Breast epithelium (tissue), 4 donors: Measurements from ENCODE around the gene CLIP1. TPM values are rescaled to one million over a fixed set of nuclear protein-coding genes. Genes with fewer than 3 reads are reported as not detected.

Source experiments
- DNase-seq, 2 donors: peaks; one replicate each; pipeline ENCODE4 v3.0.0-alpha.2; 2019; ENCODE audit warnings: low spot score in 2 of 2
- H3K27ac ChIP-seq, 2 donors: fragments of 200-600 bp; sonication (generic) in 1 of 2; one replicate each; pipeline ENCODE4 v1.5.1; 2016 to 2019; ENCODE audit warnings: mild to moderate bottlenecking in 1 of 2
- H3K27me3 ChIP-seq, 2 donors: fragments of 200-600 bp; sonication (generic) in 1 of 2; one replicate each; pipeline versions ENCODE4 v1.5.1 to v1.6.0; 2017 to 2019; ENCODE audit warnings: control low read depth in 1 of 2, mild to moderate bottlenecking in 1 of 2
- H3K36me3 ChIP-seq: fragments of 200-600 bp; one replicate; pipeline ENCODE4 v1.5.1; 2019
- H3K4me1 ChIP-seq, 2 donors: fragments of 200-600 bp; sonication (generic); one replicate each; pipeline ENCODE4 v1.5.1; 2016 to 2019; ENCODE audit warnings: control low read depth in 1 of 2
- H3K4me3 ChIP-seq, 3 donors: fragments of 200-600 bp; sonication (generic); 1 replicate in 2 of 3; 2 replicates in 1 of 3; pipeline ENCODE4 v1.5.1; 2016 to 2019; ENCODE audit warnings: mild to moderate bottlenecking in 3 of 3, moderate library complexity in 2 of 3
- H3K9me3 ChIP-seq, 2 donors: fragments of 200-600 bp; sonication (generic) in 1 of 2; one replicate each; pipeline ENCODE4 v1.5.1; 2016 to 2019; ENCODE audit warnings: control low read depth in 1 of 2
- CTCF ChIP-seq, 3 donors: fragments of 450-650 bp; IDR thresholded peaks; one replicate each; pipeline ENCODE4 v1.5.1; 2016 to 2017; ENCODE audit warnings: antibody characterized with exemption in 3 of 3, mild to moderate bottlenecking in 3 of 3, moderate library complexity in 3 of 3
- POLR2A ChIP-seq: fragments of 450-650 bp; IDR thresholded peaks from one replicate; pipeline ENCODE4 v1.6.1; 2016; ENCODE audit warnings: antibody characterized with exemption, mild to moderate bottlenecking, moderate library complexity
- POLR2AphosphoS5 ChIP-seq, 3 donors: sonication (generic); formaldehyde crosslinking; IDR thresholded peaks; one replicate each; pipeline ENCODE4 v1.6.1; 2017; ENCODE audit warnings: antibody characterized with exemption in 3 of 3
- intact Hi-C: fragments of 100-400 bp; cut with DNase I; formaldehyde crosslinking; loops from one replicate; pipeline ENCODE4 v1.15.1; 2023; ENCODE audit warnings: low total_unique reads
- total RNA-seq, 3 donors: library from RNA; depleted of rRNA; stranded (reverse); fragments of >200 nt; gene quantifications; one replicate each; pipeline ENCODE4 v1.1.0, GENCODE V29; 2016

The CLIP1 gene
- total RNA-seq, 3 donors from 2014 or later: 86.9 to 126 (median 108) TPM

GRCh38 chr12:122235741-122236140 is 186.7 kb downstream of the CLIP1 start:
- H3K36me3 ChIP-seq: no peaks in the 10 kb centered on the region
- H3K9me3 ChIP-seq: no peaks in the 10 kb centered on the region

GRCh38 chr12:122232691-122233090 is 189.8 kb downstream of the CLIP1 start:
- H3K27ac ChIP-seq: no peak overlapping the region
- TF ChIP-seq CTCF (IDR thresholded peaks at IDR 0.05) (no peak), POLR2AphosphoS5 (IDR thresholded peaks at IDR 0.05) (no peak), POLR2A (no peak)
- no peaks in the 10 kb centered on the region for H3K27me3 ChIP-seq
- no peaks in the 10 kb centered on the region for H3K36me3 ChIP-seq
- no peak overlapping the region for H3K4me3 ChIP-seq
- H3K9me3 ChIP-seq: no peaks in the 10 kb centered on the region
- H3K4me1 ChIP-seq: no peaks in the 10 kb centered on the region
- no peak for DNase-seq
- intact Hi-C loops: no loop called here

More at GRCh38 chr12:122235741-122236140, 186.7 kb downstream of the CLIP1 start:
- Histone ChIP-seq H3K27ac (no peak overlapping the region), H3K4me1 (no peaks in the 10 kb centered on the region), H3K4me3 (no peak overlapping the region), H3K27me3 (no peaks in the 10 kb centered on the region)
- intact Hi-C loops: no loop called here
- DNase-seq: no peak
- TF ChIP-seq POLR2AphosphoS5 (IDR thresholded peaks at IDR 0.05) (no peak), POLR2A (no peak), CTCF (IDR thresholded peaks at IDR 0.05) (no peak)

- DNase-seq: no peak
- Histone ChIP-seq H3K4me3 (no peak overlapping the region), H3K36me3 (no peaks in the 10 kb centered on the region), H3K9me3 (no peaks in the 10 kb centered on the region), H3K27ac (no peak overlapping the region), H3K27me3 (no peaks in the 10 kb centered on the region), H3K4me1 (peaks cover 6% of the 10 kb centered on the region in 2 donors)
- TF ChIP-seq POLR2A (no peak), CTCF (IDR thresholded peaks at IDR 0.05) (no peak), POLR2AphosphoS5 (IDR thresholded peaks at IDR 0.05) (no peak)
- intact Hi-C loops: no loop called here
Observed at GRCh38 chr12:122230798-122231197, 191.7 kb downstream of the CLIP1 start.

- no peak overlapping the region for H3K27ac ChIP-seq
- no peaks in the 10 kb centered on the region for H3K27me3 ChIP-seq
- H3K36me3 ChIP-seq: no peaks in the 10 kb centered on the region
- DNase-seq: no peak
- TF ChIP-seq CTCF (IDR thresholded peaks at IDR 0.05) (no peak), POLR2A (no peak), POLR2AphosphoS5 (IDR thresholded peaks at IDR 0.05) (no peak)
- intact Hi-C loops: no loop called here
- no peak overlapping the region for H3K4me3 ChIP-seq
- H3K9me3 ChIP-seq: no peaks in the 10 kb centered on the region
- peaks cover 13 to 15% of the 10 kb centered on the region in 2 donors for H3K4me1 ChIP-seq
Observed at GRCh38 chr12:122228092-122228491, 194.4 kb downstream of the CLIP1 start.

- Histone ChIP-seq H3K4me3 (no peak overlapping the region), H3K4me1 (peaks cover 13 to 15% of the 10 kb centered on the region in 2 donors), H3K27me3 (no peaks in the 10 kb centered on the region), H3K27ac (no peak overlapping the region), H3K36me3 (no peaks in the 10 kb centered on the region), H3K9me3 (no peaks in the 10 kb centered on the region)
- intact Hi-C loops: no loop called here
- no peak for DNase-seq
- TF ChIP-seq POLR2A (no peak), POLR2AphosphoS5 (IDR thresholded peaks at IDR 0.05) (no peak), CTCF (IDR thresholded peaks at IDR 0.05) (no peak)
Observed at GRCh38 chr12:122227341-122227740, 195.1 kb downstream of the CLIP1 start.
